Stimulated activated CD4-positive, alpha-beta T cell treated with anti-CD3 and anti-CD28 coated beads, Interleukin-12 subunit alpha, Interleukin-12 subunit beta, amount 100 ng/mL, for 48 hours (primary cell): ENCODE results near the gene HYAL3.

Experiments used
- DNase-seq, 3 donors: peaks; one replicate each; pipeline ENCODE4 v3.0.0-alpha.2; 2020; ENCODE audit warnings: low read depth in 2 of 3, low spot score in 1 of 3

Gene HYAL3, protein sequence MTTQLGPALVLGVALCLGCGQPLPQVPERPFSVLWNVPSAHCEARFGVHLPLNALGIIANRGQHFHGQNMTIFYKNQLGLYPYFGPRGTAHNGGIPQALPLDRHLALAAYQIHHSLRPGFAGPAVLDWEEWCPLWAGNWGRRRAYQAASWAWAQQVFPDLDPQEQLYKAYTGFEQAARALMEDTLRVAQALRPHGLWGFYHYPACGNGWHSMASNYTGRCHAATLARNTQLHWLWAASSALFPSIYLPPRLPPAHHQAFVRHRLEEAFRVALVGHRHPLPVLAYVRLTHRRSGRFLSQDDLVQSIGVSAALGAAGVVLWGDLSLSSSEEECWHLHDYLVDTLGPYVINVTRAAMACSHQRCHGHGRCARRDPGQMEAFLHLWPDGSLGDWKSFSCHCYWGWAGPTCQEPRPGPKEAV

DNA sequence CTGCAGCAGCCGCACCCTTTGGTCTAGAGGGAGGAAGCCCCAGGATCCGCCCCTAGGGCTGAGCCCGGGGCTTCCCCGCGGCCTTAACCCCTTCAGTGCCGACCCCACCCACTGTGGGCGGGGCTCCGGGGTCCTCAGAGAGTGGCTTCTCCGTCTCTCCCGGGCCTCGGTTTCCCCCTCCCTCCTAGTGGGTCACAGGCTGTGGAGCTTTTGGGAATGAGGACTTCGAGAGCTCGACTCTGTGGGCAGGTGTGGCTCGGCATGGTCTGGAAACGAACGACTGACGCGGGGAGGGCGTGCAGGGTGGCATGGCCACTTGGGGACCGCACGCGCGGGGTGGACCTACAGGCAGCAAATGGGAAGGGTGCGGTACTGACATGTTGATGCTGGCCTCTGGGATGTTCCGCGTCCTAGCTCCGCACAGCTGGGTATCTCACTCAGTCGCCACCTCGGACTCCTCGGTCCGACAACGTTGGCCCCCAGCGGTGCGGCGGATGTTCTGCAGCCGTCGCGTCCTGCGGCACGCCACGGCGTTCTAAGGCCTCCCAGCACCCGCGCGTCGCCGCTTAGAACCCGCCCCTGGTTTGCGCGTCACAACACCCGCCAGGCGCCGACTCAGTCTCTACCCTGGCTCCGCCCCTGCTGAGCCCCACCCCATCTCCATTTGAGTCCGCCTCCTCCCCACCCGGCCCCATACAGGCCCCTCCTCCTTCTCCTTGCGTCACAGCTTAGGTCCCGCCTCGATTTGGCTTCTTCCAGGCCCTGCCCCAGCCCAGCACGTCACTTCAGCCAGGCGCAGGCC lies at the start of gene HYAL3, which contains the start of gene NAA80:
HYAL3 (minus strand) TSS at position 570 of the 802 bp plus-strand sequence. CDS start 3,803 bp downstream, outside the sequence.
NAA80 (minus strand) TSS at position 570 of the 802 bp plus-strand sequence. CDS start 1,942 bp downstream, outside the sequence.
- peak; percentile 99 to 100 (median 99) for DNase-seq

DNA sequence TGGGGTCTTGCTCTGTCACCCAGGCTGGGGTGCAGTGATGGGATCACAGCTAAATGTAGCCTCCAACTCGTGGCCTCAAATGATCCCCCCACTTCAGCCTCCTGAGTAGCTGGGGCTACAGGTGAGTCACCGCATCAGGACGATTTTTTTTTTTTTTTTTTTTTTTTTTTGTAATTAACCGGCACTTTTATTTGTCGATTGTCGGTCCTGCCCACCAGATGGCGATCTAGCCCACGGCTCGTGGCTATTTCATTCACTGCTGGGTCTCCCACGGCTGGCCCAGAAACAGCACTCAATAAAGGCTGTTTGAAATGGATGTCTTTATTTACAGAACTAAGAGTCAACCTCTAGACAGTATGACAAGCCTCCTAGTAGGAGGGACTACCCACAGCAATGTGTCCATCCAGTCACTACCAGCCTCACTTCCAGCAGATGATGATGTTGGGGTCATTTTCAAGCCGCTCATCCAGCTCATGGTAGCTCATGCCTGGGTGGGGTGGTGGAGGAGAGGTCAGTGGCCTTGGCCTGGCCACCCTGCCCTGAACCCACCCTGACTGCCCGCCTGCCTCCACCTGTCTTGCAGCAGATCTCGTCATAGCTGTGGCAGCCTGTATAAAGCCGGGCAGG lies 48.1 kb upstream of the HYAL3 start:
- peak in 2 of 3 donors; percentile 61 to 62 for DNase-seq

DNA sequence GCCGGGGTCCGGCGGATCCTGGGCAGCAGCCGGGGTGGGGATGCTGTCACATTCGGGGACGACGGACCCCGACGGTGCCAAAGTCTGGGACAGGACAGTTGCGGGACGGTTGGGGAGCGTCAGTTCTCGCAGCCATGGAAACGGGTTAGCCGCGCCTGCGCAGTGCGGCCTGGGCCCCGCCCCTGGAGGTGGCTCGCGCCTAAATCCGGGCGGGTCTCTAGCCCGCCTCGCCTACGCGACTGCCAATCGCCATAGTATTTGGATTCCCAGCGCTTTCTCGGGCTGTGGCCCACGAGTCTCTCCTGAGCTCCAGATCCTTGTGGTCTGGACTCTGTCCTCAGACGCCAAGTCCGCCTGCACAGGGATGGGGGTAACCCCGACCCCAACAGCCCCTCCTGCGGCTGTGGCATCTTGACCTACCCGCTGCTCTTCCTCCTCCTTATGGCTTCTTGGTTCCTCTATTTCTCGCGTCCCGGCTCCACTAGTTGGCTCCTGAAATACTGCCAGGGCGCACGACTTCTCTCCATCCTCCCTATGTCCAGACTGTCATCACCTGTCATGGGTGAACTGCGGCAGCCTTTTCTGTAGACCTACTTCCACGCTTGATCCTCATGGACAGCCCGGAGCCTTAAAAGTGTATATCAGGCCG lies 46.5 kb upstream of the HYAL3 start, which contains the start of gene ZMYND10:
ZMYND10 (minus strand) TSS at position 147 of the 649 bp plus-strand sequence. CDS start 153 bp downstream, outside the sequence.
- DNase-seq: peak; percentile 53 to 73 (median 63)

DNA sequence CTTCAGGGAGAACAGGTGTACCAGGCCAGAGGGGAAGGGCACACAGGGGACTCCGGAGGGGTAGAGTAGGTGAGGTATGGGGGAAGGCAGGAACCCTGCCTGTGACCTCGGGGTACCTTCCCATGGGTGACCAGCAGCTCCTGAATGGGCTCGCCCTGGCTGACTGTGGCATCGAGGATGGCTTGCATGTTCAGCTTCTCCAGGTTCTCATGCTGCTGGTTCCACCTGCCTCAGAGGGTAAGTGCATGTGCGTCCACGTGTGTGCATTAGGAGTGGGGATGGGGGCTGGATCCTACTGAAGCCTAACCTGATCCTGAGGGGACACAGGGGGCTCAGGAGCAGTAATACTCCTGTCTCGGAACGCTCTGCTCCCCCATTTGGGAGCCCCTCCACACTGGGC lies 45.8 kb upstream of the HYAL3 start:
- no peak for DNase-seq

DNA sequence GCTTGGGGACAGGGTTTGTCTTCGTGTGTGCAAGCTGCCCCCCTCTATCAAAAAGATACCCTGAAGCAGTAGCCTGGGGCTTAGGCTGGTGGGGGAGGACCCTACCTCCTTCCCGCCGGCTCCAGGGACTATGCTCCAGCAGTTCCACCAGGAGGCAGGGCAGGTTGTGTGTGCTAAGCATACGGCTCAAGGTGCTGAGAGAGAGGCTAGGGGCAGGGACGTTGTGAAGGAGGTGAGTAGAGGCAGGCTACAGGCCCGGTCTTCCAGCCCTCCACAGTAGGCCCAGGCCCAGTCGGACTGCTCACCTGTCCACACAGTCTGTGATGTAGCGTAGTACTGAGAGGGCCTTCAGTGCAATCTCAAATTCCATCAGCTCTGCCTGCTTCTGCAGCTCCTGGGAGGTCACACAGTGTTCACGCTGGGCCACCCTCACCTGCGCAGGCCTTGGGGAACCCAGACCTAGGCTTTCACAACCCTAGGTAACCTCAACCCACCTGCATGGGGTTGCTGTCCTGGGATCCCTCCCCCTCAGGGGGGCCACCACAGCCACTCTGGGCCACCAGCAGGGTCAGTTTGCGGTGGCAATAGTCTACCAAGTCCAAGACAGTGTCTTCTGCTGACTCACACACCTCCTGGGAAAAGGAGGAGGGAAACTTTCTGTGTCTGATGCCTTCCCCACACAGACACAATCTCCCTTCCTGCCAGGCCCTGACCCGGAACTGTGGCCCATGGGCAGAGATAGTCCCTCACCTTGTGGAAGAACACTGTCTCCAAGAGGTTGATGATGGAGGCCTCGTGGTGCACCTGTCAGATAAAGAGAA lies 43.8 kb upstream of the HYAL3 start:
- no peak for DNase-seq

DNA sequence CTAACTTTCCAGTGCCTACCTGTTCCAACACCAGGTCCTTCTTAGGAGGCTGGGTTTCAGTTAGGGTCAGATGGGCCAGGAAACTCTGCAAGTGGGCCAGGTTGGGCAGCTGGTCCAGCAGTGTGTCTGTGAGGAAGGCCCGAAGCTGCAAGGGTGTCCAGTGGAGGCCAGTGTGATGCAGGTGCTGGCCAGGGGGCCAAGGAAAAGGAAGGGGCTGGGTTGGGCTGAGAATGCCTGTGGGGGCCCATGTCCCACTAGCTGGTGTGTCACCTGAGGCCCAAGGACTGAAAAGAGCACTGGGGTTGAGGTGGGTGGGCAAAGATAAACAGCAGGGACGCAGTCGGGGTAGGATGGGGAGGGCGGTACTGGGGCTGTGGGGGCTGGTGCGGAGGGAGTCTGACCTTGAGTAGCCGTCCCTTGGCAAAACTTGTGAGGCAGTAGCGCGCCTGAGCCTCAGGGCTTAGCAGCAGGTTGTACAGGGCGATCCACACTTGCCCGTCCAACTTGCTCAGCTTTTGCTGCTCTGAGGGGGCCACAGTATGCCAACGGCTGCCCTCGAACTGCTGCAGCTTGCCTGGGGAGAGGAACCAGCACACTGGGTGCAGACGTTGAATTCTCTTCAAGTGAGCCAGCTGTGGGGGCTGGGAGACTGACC lies 42.9 kb upstream of the HYAL3 start:
- no peak for DNase-seq

DNA sequence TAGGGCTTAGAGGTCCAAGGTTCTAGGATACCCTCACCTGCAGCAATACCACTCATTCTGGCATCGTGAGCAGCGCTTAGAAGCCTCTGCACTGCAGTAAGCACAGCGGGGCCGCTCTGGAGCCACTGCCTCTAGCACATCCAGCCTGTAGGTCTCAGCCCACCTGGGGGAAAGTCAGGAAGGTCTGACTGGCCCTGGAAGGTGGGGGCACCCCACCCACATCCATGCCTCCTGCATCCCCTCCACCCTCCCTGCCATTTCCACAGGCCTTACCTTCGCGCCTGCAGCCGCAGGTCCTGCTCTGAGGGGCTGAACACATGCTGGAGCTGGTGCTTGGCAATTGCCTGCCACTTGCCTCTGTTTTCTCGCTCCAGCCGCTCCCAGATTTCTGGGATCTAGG lies 42.3 kb upstream of the HYAL3 start:
- DNase-seq: no peak

DNA sequence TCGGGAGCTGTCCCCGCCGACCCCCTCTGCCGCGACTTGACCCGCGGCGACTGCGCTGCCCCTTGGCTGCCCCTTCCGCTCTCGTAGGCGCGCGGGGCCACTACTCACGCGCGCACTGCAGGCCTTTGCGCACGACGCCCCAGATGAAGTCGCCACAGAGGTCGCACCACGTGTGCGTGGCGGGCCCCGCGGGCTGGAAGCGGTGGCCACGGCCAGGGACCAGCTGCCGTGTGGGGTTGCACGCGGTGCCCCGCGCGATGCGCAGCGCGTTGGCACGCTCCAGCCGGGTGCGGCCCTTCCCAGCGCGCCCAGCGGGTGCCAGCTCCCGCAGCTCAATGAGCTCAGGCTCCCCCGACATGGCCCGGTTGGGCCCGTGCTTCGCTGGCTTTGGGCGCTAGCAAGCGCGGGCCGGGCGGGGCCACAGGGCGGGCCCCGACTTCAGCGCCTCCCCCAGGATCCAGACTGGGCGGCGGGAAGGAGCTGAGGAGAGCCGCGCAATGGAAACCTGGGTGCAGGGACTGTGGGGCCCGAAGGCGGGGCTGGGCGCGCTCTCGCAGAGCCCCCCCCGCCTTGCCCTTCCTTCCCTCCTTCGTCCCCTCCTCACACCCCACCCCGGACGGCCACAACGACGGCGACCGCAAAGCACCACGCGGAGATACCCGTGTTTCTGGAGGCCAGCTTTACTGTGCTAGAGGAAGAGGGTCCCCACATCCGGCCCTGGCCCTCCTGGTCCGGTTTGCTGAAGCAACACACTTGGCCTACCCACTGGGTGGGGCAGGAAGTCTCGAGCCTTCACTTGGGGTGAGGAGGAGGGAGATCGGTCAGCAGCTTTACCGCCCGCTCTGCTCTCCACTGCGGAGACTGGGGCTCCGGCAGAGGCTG lies 41.5 kb upstream of the HYAL3 start, which contains the start of gene RASSF1:
RASSF1 (minus strand) TSS at position 389 of the 882 bp plus-strand sequence; CDS start at position 358, 31 bp downstream.
- peak; percentile 53 to 74 (median 57) for DNase-seq

DNA sequence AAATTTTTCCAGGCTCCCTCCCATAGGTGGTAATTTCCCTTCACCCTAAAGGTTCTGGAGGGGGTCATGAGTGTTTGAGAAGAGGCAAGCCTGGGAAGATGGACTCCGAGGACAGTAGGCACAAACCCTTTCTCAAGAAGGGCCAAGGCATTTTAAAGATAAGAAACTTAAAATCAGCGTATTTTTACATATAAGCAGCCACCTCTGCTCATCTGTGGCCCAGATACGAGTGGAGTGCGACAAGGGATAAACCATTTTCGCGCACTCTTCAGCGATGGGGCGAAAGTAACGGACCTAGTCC lies 40.9 kb upstream of the HYAL3 start:
- no peak for DNase-seq

DNA sequence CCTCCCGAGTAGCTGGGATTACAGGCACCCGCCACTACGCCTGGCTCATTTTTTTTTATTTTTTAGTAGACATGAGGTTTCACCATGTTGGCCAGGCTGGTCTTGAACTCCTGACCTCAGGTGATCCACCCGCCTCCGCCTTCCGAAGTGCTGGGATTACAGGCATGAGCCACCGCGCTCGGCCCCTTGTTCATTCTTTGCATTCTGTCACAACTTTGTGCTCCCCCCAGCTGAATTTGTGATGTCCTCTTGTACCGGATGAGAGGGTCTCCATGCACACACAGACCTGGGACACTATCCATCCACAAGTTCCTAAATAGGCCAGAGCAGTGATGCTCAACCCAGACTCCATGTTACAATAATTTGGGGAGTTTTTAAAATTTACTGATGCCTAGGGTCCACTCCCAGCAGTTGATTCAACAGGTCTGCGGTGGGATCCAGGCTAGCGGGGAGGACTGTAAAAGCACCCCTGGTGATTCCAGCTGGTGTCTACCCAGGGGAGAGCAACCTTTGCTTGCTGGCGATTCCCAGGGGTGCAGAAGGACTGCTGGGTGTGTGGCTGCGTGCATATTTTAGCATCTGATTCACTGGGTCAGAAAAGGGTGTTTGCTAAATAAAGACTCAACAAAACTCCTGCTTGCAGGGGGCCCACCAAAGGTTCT lies 40.4 kb upstream of the HYAL3 start:
- DNase-seq: no peak

DNA sequence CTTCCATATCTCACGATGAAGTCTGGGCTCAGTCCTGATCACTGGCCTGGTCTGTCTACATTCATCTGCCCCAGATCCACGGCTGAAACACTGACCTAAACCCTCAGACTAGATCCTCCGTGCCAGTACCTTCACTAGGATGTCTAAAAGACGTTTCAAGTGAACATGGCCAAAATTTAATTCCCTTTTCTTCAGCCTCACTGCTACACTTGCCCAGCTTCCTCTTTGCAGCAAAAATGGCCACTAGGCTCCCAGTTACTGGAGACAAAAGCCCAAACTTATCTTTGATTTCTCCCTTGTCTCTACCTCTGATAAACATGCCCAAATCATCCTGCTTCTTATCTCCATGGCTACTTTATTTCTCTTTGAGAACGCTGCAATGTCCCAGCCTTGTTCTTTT lies 39.8 kb upstream of the HYAL3 start:
- no peak for DNase-seq

DNA sequence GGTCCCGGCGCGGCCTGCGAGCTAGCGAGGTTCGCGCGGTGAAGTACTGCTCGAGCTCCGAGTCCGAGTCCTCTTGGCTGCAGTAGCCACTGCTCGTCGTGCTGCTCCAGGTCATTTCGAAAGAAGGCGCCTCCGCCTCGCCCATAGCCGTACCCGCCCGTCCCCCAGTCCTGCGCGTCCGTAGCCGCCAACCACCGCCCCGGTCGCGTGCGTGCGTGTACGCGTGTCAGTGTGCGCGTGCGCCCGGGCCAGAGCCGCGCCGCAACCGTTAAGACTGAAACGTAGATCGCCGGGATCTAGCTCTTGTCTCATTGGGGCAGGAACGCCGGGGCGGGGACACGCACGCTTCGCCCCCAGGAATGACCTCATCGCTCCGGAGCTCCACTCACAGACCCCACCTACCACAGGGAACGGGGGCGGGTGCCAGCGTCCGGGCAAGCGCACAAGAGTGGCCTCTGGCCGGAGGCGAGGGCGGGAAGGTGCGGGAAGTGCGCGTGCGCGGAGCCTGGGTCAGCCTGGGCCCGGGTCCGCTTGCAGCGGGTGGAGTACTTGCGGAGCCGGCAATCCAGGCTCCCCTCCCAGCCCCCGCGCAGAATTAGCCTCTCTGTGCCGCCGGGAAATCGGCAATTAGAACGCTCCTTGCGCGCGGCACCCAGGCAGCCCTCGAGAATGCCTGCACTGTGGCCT lies 38.1 kb upstream of the HYAL3 start:
- DNase-seq: peak; percentile 94 to 97 (median 95)

DNA sequence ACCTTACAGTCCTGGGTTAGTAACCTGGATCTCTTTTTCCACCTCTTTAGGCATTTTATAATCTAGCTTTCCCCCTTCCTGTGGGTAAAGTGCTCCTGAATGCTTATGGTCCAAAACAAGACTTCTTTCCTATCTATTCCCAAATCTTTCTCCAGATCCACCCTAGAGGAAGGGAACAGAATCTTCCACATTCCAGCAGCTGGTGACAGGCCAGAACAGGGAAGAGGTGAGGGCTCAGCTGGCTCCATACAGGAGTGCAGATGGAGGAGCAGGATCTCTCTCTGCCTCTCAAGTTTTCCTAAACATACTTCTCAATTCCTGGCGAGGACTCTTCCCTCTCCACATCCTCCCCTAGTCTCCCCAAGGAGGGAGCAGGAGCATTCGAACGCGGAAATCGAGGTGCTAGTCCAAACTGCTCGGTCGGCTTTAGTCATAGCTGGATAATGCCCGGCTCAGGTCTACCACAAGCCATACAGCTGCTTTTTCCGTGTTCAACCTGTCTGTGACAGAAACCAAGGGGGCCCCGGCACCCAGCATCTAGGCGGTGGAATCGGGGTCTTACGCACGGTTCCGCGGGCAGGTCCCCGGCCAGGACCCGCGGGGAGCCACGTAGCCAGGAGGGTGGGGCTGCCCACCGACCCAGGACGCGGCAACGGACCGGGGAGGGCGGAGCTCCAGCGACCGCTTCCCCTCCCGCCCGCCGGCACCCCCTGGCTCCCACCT lies 37.4 kb upstream of the HYAL3 start:
- peak in 1 of 3 donors; percentile 44 for DNase-seq

DNA sequence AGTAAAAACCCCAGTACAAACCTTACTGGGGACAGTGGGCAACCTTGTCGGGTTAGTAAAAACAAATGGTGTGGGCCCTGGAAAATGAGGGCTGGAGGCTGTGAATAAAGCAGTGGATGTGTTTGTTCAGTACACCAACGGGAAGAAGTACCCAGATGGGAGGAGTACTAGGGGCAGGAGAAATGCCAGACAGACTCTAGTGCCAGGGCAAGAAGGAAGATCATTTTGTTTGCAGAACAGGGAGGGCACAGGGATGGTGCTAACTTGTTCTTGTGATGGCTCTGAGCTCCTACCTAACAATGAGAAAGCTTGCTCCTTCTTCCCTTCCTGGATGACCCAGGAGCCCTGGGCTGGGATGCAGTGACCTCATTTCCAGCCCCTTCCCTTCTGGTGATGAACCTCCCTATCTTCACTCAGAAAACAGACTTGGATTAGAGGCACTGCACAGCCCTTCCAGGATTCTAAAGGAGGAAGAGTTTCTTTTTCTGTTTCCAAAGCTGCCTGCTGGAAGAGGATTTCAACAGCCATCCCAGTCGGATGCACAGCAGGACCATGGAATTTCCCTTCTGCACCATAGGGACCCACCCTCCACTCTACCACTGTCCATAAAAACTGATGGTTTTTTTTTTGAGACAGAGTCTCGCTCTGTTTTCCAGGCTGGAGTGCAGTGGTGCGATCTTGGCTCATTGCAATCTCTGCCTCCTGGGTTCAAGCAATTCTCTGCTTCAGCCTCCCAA lies 35.3 kb upstream of the HYAL3 start:
- no peak for DNase-seq

DNA sequence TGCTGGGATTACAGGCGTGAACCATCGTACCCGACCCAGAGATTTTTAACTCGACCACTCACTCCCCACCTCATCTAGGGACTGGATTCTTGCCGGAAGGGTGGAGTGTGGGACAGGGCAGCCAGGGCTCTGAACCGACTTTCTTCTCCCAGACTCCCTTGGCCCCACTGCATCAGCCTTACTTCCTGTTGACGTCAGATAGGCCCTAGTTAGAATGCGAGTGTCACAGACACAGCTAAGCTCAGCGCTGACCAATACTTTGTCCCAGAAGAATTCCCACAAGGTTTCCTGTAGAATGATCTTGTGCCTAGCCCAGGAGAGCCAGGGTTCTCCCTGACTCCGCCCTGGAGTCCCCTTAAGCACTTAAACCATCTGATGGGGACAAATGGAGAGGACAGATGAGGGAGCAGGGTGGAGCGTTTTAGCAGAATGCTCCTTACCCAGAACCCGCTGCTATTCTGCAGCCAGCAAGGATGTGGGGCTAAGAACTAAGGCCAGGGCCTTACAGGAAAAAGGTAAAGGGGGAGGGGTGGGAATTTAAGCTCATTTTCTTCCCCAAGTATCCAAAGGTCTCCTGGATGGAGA lies 34.6 kb upstream of the HYAL3 start:
- DNase-seq: no peak
